HG03175 (cell line): ENCODE data around the gene UBE2E3.
"Not testable (repeated sequence)": the region's sequence is repeated elsewhere in the genome, so short reads cannot be mapped to it uniquely, and the experiment has no call there.

Experiments used
- ATAC-seq: cut with Tn5 transposase; IDR thresholded peaks from one replicate; pipeline ENCODE4 v1.9.1; 2021; ENCODE audit warnings: mild to moderate bottlenecking, moderate library complexity; ENCODE audit not compliant: unreplicated experiment

Gene UBE2E3

GRCh38 chr2:181022652-181023051 lies 42.2 kb downstream of the UBE2E3 start:
- no peak for ATAC-seq

- ATAC-seq: no peak
Observed at GRCh38 chr2:181025004-181025403, 44.6 kb downstream of the UBE2E3 start.

DNA sequence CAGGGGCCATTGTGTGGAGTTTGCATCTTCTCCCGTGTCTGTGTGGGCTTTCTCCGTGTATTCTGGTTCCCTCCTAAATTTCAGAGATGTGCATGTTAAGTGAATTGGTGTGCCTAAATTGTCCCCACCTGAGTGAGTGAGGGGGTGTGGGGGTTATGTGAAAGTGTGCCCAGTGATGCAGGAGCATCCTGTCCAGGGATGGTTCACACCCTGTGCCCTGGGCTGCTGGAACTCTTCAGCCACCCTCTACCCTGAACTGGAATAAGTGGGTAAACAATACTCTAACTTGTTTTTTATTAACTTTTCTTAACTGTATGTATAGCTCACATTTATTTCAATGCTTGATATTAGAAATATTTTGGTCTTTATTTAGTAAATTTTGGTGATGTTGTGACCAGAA lies 56.0 kb downstream of the UBE2E3 start:
- peak; percentile 74 for ATAC-seq

GRCh38 chr2:181036848-181037603 lies 56.6 kb downstream of the UBE2E3 start:
- peak; percentile 81 for ATAC-seq

GRCh38 chr2:181037922-181038321 lies 57.5 kb downstream of the UBE2E3 start:
- ATAC-seq: no peak

DNA sequence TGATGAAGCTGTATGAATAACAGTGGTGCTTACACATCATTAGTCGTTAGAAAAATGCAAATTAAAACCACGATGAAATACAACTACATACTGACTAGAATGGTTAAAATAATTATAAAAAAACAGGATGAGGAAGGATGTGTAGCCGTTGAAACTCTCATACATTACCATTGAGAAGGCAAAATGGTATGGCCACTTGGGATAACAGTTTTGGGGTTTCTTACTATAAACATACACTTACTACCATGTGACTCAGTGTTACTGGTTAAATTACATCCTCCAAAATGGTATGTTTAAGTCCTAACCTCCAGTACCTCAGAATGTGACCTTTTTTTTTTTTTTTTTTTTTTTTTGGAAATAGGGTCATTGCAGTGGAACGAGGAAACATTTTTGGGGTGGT lies 58.4 kb downstream of the UBE2E3 start:
- no peak for ATAC-seq

- ATAC-seq: not testable (repeated sequence)
Observed at GRCh38 chr2:181040839-181041238, 60.4 kb downstream of the UBE2E3 start.

DNA sequence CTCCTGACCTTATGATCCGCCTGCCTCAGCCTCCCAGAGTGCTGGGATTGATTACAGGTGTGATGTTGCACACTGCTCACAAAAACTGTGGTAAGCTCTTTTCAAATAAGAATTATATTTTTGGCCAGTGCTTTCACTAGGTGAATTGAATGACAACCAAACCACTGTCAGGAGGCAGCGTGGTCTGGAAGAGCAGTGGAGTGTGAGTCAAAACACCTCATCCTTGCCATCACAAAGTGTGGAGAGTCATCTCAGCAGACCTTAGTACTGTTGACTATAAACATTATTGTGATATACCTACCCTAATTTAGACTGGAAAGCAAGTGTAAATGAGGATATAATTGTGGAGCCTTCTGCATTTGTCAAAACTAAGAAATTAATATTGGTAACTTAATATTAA lies 61.3 kb downstream of the UBE2E3 start:
- ATAC-seq: no peak

GRCh38 chr2:181042706-181043105 lies 62.3 kb downstream of the UBE2E3 start:
- ATAC-seq: no peak

DNA sequence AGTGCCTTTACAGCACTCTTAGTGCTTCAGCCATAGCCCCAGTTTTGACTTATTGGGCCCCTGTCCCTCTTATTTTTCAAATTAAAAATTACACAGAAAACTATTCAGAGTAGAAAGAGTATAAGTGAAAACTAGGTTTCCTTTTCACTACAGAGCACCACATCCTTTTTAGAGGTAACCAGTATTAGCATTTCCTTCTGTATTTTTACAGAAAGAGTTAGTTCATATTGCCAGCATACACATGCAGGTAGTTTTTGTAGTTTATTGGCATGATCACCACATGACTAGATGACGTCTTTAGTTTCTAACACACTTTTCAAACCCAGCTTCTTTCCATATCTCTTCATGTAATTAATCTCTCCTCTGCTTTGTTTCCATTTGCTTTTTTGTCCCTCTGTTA lies 66.4 kb downstream of the UBE2E3 start:
- ATAC-seq: peak; percentile 48

DNA sequence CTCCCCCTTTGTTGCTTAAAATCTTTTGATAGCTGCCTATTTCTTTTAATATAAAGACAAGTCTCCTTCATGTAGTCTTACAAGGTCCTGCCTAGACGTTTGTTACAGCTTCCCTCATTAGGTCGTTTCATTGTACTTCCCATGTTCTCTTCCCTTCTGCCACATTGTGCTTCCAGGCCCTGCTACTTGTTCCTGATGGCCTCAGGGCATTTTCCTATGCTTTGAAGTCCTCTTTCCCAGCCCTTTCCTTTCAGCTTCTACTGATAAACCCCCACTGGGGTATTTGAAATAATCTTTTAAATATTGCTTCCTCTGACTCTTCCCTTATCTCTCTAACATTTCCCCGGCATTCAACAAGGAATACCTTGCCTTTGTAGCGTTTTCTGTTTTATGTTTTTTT lies 67.4 kb downstream of the UBE2E3 start:
- no peak for ATAC-seq

DNA sequence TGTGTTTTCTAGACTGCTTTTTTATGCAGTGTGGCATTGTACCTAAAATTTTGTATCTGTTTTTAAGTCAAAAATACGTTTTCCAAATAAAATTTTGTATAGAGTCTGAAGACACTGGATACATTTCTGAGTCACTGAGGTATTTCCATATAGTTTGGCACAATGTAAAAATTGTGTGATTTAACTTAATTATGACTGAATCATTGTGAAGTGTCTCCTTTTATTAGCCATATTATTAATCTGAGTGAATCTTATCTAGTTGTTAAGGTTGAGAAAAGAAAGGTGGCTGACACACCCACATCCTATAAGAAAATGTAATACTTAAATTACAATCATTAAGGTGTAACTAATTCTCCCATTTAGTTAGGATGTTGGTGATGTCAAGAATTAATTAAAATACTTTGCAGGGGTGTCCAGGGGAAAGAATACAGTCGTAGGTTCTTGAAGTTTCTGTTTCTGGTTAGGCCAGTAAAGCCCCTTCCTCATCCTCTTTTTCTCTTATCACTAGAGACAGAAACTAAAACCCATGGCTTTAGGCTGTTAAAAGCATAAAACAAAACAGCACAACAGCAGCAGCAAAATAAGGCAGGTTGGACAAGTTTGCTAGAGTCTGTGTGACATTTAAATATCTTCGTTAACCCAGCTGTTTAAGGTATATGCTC lies 71.6 kb downstream of the UBE2E3 start:
- ATAC-seq: no peak

GRCh38 chr2:181052523-181052891 lies 72.1 kb downstream of the UBE2E3 start:
- ATAC-seq: no peak

GRCh38 chr2:181054256-181054655 lies 73.9 kb downstream of the UBE2E3 start:
- ATAC-seq: no peak

DNA sequence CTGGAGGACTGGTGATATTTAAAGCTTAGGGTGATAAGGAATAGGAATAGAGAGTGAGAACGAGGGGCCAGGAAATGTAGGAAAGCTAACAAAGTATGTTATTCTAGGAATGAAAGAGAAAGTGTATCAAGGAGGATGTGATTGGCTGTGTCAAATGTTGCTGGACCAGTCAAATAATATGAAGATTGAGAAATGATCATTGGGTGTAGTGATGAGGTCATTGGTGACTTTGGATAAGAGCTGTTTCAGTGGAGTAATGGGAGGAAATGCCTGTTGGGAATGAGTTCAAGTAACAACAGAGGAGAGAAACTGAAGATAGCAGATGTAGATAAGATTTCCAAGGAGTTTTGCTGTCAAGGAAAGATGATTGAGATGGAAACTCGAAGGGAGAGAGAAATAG lies 74.4 kb downstream of the UBE2E3 start:
- no peak for ATAC-seq

DNA sequence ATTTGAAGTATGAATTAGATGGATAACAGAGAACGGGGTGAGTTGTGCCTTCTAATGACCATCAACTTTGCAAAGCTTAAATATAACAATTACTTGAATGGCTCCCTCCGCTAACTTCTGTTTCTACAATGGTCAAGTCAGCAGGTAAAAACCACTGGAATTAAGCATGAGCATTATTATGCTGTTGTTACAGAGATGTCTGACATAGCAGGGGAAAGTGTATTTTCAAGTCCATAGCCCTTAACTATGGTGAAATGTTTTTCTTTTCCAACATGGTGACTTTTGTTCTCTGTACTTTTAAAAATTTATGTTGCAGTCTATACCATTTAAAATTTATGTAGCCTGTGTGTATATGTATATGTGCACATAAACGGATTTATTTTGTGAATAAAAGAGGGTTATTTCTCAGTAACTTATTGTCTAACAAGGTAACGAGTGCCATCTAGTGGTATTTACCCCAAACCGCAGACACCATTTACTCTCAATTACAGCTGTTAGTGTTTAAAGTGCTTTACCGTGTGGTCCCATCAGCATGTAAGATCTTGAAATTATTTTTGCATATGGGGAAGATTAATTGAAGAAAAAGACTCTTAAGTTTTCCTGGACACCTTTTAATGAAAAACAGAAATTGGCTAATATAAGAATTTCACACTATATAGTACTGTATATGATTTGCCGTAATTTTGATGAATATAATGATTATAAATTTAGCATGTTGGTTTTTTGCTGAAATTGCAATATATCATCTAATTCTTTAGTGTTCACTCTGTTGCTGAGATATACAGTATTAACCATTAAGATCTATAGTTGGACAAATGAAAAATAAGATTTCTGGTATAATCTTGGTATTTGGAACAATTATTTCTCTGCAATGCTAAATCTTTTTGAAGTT lies 78.2 kb downstream of the UBE2E3 start:
- ATAC-seq: peak; percentile 69

GRCh38 chr2:181063696-181064095 lies 83.3 kb downstream of the UBE2E3 start:
- ATAC-seq: no peak

GRCh38 chr2:181065458-181065857 lies 85.1 kb downstream of the UBE2E3 start:
- no peak for ATAC-seq

DNA sequence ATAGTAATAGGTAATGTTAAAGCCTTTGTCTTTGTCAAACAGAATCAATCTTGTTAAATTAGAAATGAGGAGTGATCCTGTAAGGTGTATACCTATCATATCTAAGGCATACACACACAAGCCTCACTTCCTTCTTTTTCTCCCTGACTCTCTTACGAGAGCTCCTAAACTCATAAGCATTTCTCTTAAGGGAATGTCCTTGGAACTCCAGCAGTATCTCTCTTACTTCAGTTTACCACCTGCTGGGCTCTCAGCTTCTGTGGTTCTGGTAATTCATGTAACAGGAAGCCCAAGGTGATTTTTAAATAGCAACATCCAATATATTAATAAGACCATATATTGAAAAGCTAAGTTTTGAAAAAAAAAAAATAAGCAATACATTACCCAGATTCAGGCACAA lies 85.9 kb downstream of the UBE2E3 start:
- ATAC-seq: no peak

DNA sequence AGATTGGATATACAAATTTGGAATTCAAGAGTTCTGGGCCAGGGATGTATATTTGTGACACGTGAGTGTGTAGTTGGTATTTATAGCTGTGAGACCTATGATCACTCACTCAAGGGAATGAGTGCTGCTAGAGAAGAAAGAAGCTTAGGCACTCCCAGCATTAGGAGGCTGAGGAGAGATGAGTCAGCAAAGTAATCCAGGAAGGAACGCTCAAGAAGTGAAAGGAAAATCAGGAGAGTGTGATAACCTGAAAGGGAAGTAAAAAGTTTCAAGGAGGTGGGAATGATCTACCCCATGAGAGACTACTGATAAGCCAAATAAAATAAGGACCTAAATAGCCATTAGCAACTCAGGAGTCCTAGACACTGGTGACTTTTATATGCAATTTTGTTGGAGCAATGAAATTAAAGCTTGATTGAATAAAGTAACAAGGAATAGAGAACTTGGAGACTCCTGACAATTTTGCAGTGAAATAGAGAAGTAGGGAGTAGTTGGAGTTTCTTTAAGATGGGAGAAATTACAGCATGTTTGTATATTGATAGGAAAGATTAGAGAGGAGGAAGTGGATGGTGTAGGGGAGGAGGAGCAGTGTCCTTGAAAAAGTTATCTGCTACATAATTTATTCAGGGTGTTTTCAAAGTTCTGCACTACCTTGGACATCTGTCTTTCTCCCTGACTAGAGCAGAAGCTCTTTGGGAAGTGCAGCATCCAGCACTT lies 89.9 kb downstream of the UBE2E3 start:
- ATAC-seq: no peak

DNA sequence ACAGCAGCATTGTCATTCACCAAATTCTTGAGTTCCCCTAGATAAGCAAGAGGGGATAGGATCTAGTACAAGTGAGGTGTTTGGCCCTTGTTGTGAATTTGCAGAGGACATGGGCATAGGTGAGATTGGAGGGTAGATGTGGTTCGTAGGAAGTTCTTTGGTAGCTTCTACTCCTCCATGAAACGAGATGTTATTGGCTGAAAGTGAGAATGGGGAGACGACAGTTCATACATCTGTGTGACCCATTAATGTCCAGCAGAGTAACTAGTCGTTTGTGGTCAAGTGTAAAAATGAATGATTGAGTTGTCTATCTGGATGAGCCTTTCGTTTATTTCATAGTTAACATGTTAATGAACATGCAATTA lies 90.4 kb downstream of the UBE2E3 start:
- ATAC-seq: no peak
